ENCODE results near the gene LRRC1. TPM values are rescaled to one million over a fixed set of nuclear protein-coding genes. Genes with fewer than 3 reads are reported as not detected.
"Not testable (repeated sequence)": the region's sequence is repeated elsewhere in the genome, so short reads cannot be mapped to it uniquely, and the experiment has no call there.

Gene LRRC1
- total RNA-seq, 1 donor from 2014 or later: 16.3 TPM

DNA sequence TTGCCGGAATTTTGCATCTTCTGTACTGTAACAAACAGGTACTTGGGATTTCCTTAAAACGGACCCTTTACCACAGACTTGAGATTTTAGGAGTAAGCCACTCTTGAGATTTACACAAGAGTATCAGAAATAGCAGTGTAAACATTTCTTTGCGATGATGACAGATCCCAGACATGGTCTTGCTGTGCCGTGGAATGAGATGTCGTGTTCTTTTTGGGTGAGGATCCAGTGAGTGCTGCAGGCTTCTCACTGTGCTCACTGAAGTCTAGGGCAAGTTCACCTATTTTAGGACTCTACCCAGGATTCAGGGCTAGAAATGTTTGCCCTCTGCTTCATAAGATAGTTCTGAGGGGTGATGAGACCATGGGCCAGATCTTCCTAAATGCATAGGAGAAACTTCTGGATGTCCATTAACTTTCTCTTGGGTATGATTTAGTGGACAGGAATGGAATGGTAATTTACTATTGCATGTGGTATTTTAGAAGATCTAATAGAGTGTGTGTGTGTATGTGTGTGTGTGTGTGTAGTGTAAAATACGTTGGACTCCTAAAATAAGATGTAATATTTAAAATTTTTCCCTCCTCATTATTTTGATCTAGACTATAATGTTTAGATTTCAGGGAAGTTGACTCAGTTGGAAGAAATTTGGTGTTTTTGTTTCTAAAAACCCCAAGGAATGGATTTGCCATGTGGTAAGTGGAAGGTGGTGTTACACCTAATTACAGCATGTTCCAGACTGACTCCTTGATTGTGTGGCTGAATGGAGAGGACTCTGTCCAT lies 8.5 kb downstream of the LRRC1 start:
- H3K4me1 ChIP-seq: peaks cover 2 to 28% of the 10 kb centered on the region in 2 donors
- H3K27ac ChIP-seq: peak overlapping the region; percentile 78 to 83
- no peaks in the 10 kb centered on the region for H3K36me3 ChIP-seq
- no peak for TF ChIP-seq CTCF (IDR thresholded peaks at IDR 0.05)
- H3K4me3 ChIP-seq: peak overlapping the region; percentile 22 to 39
- no peaks in the 10 kb centered on the region for H3K9me3 ChIP-seq
- no peaks in the 10 kb centered on the region for H3K27me3 ChIP-seq
- intact Hi-C loops (cut with DNase I): no loop called here
- peak in 1 of 2 donors; percentile 68 for DNase-seq (ENCODE audit: low spot score in 2 of 2)

DNA sequence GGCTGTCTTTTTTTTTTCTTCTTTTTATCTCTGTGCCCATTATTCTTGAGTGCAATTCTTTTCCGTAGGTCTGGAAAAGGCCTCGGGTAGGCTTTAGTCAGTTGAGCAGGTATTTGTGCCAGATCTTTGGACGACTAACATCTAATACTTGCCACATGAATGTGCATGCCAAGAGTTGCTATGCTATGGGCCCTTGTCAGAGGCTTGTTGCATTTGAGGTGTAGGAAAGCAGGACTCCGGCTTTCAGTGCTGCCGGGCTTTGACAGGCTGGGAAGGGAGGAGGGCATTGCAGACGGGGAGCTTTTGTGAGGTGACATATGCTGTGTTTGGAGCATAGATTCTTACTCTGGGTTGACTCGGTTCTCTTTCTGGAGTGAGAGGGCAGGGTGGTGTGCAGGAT lies 10.2 kb downstream of the LRRC1 start:
- Histone ChIP-seq H3K36me3 (no peaks in the 10 kb centered on the region), H3K27me3 (no peaks in the 10 kb centered on the region), H3K9me3 (no peaks in the 10 kb centered on the region), H3K27ac (peak overlapping the region; percentile 61 to 65), H3K4me3 (peak overlapping the region in 1 of 2 donors; percentile 21), H3K4me1 (peaks cover 2 to 23% of the 10 kb centered on the region in 2 donors)
- DNase-seq (ENCODE audit: low spot score in 2 of 2): peak in 1 of 2 donors; percentile 71
- no peak for TF ChIP-seq CTCF (IDR thresholded peaks at IDR 0.05)
- intact Hi-C loops (cut with DNase I): no loop called here

- intact Hi-C loops (cut with DNase I): no loop called here
- H3K9me3 ChIP-seq: no peaks in the 10 kb centered on the region
- no peak overlapping the region for H3K4me3 ChIP-seq
- H3K27ac ChIP-seq: peak overlapping the region in 1 of 2 donors; percentile 65
- TF ChIP-seq CTCF (IDR thresholded peaks at IDR 0.05): no peak
- H3K27me3 ChIP-seq: no peaks in the 10 kb centered on the region
- H3K36me3 ChIP-seq: no peaks in the 10 kb centered on the region
- DNase-seq (ENCODE audit: low spot score in 2 of 2): no peak
- H3K4me1 ChIP-seq: peaks cover 2 to 23% of the 10 kb centered on the region in 2 donors
These were observed 10.9 kb downstream of the LRRC1 start for GRCh38 chr6:53805725-53806124.

GRCh38 chr6:53807606-53808005 lies 12.8 kb downstream of the LRRC1 start:
- H3K27ac ChIP-seq; DNase-seq (ENCODE audit: low spot score in 2 of 2); H3K4me3 ChIP-seq; intact Hi-C loops (cut with DNase I); H3K9me3 ChIP-seq; H3K36me3 ChIP-seq; H3K27me3 ChIP-seq: not testable (repeated sequence)
- H3K4me1 ChIP-seq: peaks cover 2 to 17% of the 10 kb centered on the region in 2 donors

DNA sequence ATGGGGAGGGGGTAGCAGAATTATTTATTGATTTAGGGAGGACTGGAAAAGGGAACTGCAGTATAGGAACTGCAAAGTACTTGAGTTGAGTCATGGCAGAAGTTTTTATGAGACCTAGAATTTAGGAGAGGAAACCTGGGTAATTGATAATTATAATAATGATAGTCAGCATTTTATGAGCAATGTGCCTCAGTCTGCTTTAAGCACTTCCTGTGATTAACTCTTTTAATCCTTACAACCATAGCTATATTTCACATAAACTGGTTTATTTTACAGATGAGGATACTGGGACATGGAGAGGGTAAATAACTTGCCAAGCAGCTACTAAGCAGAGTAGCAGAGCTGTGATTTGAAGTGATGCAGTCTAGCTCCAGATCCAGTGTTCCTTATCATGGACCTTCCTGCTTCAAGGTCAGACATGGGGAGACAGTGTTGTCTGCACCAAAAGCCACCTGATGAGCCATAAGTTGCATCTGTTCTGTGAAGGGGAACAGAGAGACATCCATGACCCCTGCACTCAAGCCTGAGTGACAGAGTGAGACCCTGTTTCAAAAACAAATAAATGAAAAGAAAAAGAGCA lies 13.6 kb downstream of the LRRC1 start:
- Histone ChIP-seq H3K27me3 (no peaks in the 10 kb centered on the region), H3K4me1 (peaks cover 2 to 15% of the 10 kb centered on the region in 2 donors), H3K27ac (no peak overlapping the region), H3K36me3 (no peaks in the 10 kb centered on the region), H3K4me3 (no peak overlapping the region), H3K9me3 (no peaks in the 10 kb centered on the region)
- TF ChIP-seq CTCF (IDR thresholded peaks at IDR 0.05): no peak
- no peak for DNase-seq (ENCODE audit: low spot score in 2 of 2)
- intact Hi-C loops (cut with DNase I): no loop called here

- H3K27ac ChIP-seq: no peak overlapping the region
- H3K4me3 ChIP-seq: no peak overlapping the region
- H3K4me1 ChIP-seq: peaks cover 0 to 9% of the 10 kb centered on the region in 2 donors
- no peak for TF ChIP-seq CTCF (IDR thresholded peaks at IDR 0.05)
- intact Hi-C loops (cut with DNase I): no loop called here
- no peak for DNase-seq (ENCODE audit: low spot score in 2 of 2)
- H3K36me3 ChIP-seq: no peaks in the 10 kb centered on the region
- H3K9me3 ChIP-seq: no peaks in the 10 kb centered on the region
- H3K27me3 ChIP-seq: no peaks in the 10 kb centered on the region
These were observed 14.9 kb downstream of the LRRC1 start for GRCh38 chr6:53809691-53810090.

Measured in ascending aorta (tissue), 2 donors.